Measurements from ENCODE around the gene GOLGB1. TPM values are rescaled to one million over a fixed set of nuclear protein-coding genes. Genes with fewer than 3 reads are reported as not detected.

The GOLGB1 gene
- total RNA-seq, 1 experiment from 2014 or later, result 31.3 TPM

- TF ChIP-seq TCF7L2 (IDR thresholded peaks at IDR 0.05; ENCODE audit: borderline replicate concordance, extremely low read depth, insufficient read depth, insufficient read length) (no peak), ATF3 (IDR thresholded peaks at IDR 0.05) (no peak)
- TF ChIP-seq, protein P1, sequence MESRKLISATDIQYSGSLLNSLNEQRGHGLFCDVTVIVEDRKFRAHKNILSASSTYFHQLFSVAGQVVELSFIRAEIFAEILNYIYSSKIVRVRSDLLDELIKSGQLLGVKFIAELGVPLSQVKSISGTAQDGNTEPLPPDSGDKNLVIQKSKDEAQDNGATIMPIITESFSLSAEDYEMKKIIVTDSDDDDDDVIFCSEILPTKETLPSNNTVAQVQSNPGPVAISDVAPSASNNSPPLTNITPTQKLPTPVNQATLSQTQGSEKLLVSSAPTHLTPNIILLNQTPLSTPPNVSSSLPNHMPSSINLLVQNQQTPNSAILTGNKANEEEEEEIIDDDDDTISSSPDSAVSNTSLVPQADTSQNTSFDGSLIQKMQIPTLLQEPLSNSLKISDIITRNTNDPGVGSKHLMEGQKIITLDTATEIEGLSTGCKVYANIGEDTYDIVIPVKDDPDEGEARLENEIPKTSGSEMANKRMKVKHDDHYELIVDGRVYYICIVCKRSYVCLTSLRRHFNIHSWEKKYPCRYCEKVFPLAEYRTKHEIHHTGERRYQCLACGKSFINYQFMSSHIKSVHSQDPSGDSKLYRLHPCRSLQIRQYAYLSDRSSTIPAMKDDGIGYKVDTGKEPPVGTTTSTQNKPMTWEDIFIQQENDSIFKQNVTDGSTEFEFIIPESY (IDR thresholded peaks at IDR 0.05; ENCODE audit: extremely low read depth, insufficient replicate concordance, low read length), result no peak
Observed at GRCh38 chr3:121641127-121641526, 108.4 kb downstream of the GOLGB1 start (continued).

DNA sequence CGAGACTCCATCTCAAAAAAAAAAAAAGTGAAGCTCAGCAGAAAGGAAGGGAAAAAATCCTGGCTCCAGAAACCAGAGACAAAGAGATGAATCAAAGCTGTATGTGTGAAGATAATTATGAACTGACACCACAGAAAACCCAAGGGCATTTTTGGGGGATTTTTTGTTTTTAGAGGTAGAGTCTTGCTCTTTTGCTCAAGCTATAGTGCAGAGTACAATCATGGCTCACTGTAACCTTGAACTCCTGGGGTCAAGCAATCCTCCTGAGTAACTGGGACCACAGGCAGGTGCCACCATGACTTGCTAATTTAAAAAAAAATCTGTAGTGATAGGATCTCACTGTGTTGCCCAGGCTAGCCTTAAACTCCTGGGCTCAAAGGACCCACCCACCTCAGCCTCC, 111.6 kb downstream of the GOLGB1 start:
- Histone ChIP-seq H2AFZ (ENCODE audit: low read depth, low read length, poor library complexity, severe bottlenecking) (no peak overlapping the region), H3K9me2 (ENCODE audit: insufficient read depth) (no peaks in the 10 kb centered on the region), H3K79me2 (ENCODE audit: insufficient read depth, low read length) (no peaks in the 10 kb centered on the region), H3K9me3 (ENCODE audit: control insufficient read depth in 1 of 2, insufficient read depth in 1 of 2, low read depth in 1 of 2, low read length in 2 of 2) (no peaks in the 10 kb centered on the region), H3K27ac (ENCODE audit: low read depth, low read length) (no peak overlapping the region), H3K4me3 (replicated peaks in 1 of 2; ENCODE audit: low read depth in 1 of 2, low read length in 2 of 2) (no peak overlapping the region), H4K20me1 (ENCODE audit: insufficient read depth) (no peaks in the 10 kb centered on the region), H3K4me1 (ENCODE audit: control insufficient read depth in 1 of 2, insufficient read depth in 2 of 2, low read length in 2 of 2) (no peaks in the 10 kb centered on the region), H3K36me3 (ENCODE audit: control insufficient read depth in 1 of 2, insufficient read depth in 2 of 2, low read length in 2 of 2) (no peaks in the 10 kb centered on the region), H3K27me3 (ENCODE audit: insufficient read depth, low read length) (peaks cover 10% of the 10 kb centered on the region; the same call in 1 of the 2 replicates), H3K9ac (ENCODE audit: low read length) (no peak overlapping the region), H3K4me2 (ENCODE audit: low read length) (no peak overlapping the region)
- intact Hi-C loops (cut with micrococcal nuclease), result no loop called here
- ChIA-PET RAD21 (ENCODE audit: low non-redundant PET in 1 of 2, low total read pairs in 2 of 2, uncharacterized antibody in 2 of 2, unreplicated experiment in 2 of 2) (no interaction called here), POLR2A (no interaction called here), CTCF (no interaction called here)
- no peak for ATAC-seq
- no TSS peak for BruUV-seq (replicated peaks)
- TF ChIP-seq ATF3 (IDR thresholded peaks at IDR 0.05), result no peak
- DNase-seq (ENCODE audit: low read depth, low spot score), result no peak

- no peaks in the 10 kb centered on the region for H3K9me2 ChIP-seq (ENCODE audit: insufficient read depth)
- H3K36me3 ChIP-seq (ENCODE audit: control insufficient read depth in 1 of 2, insufficient read depth in 2 of 2, low read length in 2 of 2), result no peaks in the 10 kb centered on the region
- no peaks in the 10 kb centered on the region for H3K79me2 ChIP-seq (ENCODE audit: insufficient read depth, low read length)
- H2AFZ ChIP-seq (ENCODE audit: low read depth, low read length, poor library complexity, severe bottlenecking), result no peak overlapping the region
- ATAC-seq, result no peak
- peaks cover 5% of the 10 kb centered on the region; the same call in 1 of the 2 replicates for H3K27me3 ChIP-seq (ENCODE audit: insufficient read depth, low read length)
- H3K4me3 ChIP-seq (replicated peaks in 1 of 2; ENCODE audit: low read depth in 1 of 2, low read length in 2 of 2), result no peak overlapping the region
- H3K4me2 ChIP-seq (ENCODE audit: low read length), result no peak overlapping the region
- H3K9ac ChIP-seq (ENCODE audit: low read length), result no peak overlapping the region
- no peaks in the 10 kb centered on the region for H3K4me1 ChIP-seq (ENCODE audit: control insufficient read depth in 1 of 2, insufficient read depth in 2 of 2, low read length in 2 of 2)
- BruUV-seq (replicated peaks), result no TSS peak
- no peak for DNase-seq (ENCODE audit: low read depth, low spot score)
- no peak overlapping the region for H3K27ac ChIP-seq (ENCODE audit: low read depth, low read length)
- RAD21 ChIA-PET (ENCODE audit: low non-redundant PET in 1 of 2, low total read pairs in 2 of 2, uncharacterized antibody in 2 of 2, unreplicated experiment in 2 of 2), result no interaction called here
- POLR2A ChIA-PET, result no interaction called here
- no peaks in the 10 kb centered on the region for H3K9me3 ChIP-seq (ENCODE audit: control insufficient read depth in 1 of 2, insufficient read depth in 1 of 2, low read depth in 1 of 2, low read length in 2 of 2)
- intact Hi-C loops (cut with micrococcal nuclease), result no loop called here
- CTCF ChIA-PET, result no interaction called here
- no peaks in the 10 kb centered on the region for H4K20me1 ChIP-seq (ENCODE audit: insufficient read depth)
- no peak for TF ChIP-seq CTCF (IDR thresholded peaks at IDR 0.05 in 2 of 3, conservative IDR thresholded peaks at IDR 0.05 in 1 of 3; ENCODE audit: borderline replicate concordance in 1 of 3, insufficient read depth in 1 of 3, low read depth in 2 of 3, low read length in 2 of 3)
- TF ChIP-seq ATF3 (IDR thresholded peaks at IDR 0.05), result no peak
- TF ChIP-seq RAD21 (IDR thresholded peaks at IDR 0.05; ENCODE audit: low read depth), result no peak
- TF ChIP-seq ZNF274 (IDR thresholded peaks at IDR 0.05; ENCODE audit: low read depth, low read length), result no peak
- TF ChIP-seq, protein P1 (IDR thresholded peaks at IDR 0.05; ENCODE audit: extremely low read depth, insufficient replicate concordance, low read length), result no peak
Observed at GRCh38 chr3:121630355-121630754, 119.2 kb downstream of the GOLGB1 start.
